CD4-positive, alpha-beta T cell treated with Interleukin-21 for 1 hour (primary cell): ENCODE results near the gene METTL24.
A peak's percentile ranks its signal among the peaks of the same experiment; 100 is the strongest.
"Not testable (repeated sequence)": the region's sequence is repeated elsewhere in the genome, so short reads cannot be mapped to it uniquely, and the experiment has no call there.

Experiments
- DNase-seq: peaks from one replicate; pipeline ENCODE4 v3.0.0-alpha.2; 2020

The METTL24 gene

GRCh38 chr6:110309432-110309831 lies 48.7 kb downstream of the METTL24 start:
- not testable (repeated sequence) for DNase-seq

DNA sequence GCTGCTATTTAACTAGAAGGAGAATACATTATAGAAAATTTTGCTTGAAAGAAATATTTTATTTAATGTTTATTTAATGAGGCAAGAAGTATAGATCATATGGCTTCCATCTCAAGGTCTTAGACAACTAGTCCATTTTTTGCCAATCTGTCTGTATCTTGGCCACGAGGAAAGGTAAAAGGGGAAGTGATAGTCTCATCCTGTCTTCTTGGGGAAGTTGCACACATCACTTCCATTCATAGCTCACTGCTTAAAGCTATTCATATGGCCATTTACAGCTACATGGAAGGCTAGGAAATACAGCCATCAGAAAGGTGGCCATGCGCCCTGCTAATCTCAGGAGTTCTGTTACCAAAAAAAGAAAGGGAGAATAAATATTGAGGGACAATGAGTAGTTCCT lies 50.8 kb downstream of the METTL24 start:
- DNase-seq = no peak

GRCh38 chr6:110305832-110306231 lies 52.3 kb downstream of the METTL24 start:
- not testable (repeated sequence) for DNase-seq

GRCh38 chr6:110303692-110304091 lies 54.5 kb downstream of the METTL24 start:
- DNase-seq = not testable (repeated sequence)

DNA sequence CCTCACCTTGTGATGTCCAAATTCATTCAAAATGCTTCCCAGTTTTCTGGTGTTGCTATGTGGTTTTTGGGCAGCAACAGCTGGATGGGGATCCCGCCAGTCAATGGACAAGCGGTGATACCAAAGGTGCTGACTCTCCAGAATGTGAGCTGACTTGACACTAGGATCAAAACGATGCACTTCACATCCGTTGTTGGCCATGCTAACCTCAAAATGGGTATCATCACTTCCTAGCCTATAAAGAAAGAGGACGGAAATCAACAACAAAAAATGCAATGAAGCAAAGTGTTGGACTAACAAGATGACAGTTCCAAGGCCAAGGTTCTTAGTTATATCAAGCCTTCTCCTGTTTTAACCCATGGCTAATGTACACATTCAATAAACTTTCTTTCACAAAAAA lies 59.2 kb downstream of the METTL24 start:
- peak; percentile 8 for DNase-seq

DNA sequence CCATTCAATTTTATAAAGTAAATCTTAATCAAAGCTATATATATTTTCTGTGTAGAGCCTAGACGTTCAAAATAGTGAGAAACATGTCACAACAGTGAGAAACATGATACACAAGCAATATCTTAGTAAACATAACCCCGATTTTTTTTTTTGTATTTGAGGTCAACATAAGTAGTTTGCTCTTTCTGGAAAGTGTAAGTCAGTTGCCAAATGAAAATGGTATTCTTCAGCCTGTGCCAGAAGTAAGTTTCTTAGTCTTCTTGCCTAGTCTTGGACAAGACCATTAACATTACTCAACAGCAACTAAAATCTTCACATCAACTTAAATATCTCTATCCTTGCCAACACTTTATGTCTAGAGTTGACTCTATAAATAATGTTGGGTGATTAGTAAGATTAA lies 59.7 kb downstream of the METTL24 start:
- DNase-seq = no peak

DNA sequence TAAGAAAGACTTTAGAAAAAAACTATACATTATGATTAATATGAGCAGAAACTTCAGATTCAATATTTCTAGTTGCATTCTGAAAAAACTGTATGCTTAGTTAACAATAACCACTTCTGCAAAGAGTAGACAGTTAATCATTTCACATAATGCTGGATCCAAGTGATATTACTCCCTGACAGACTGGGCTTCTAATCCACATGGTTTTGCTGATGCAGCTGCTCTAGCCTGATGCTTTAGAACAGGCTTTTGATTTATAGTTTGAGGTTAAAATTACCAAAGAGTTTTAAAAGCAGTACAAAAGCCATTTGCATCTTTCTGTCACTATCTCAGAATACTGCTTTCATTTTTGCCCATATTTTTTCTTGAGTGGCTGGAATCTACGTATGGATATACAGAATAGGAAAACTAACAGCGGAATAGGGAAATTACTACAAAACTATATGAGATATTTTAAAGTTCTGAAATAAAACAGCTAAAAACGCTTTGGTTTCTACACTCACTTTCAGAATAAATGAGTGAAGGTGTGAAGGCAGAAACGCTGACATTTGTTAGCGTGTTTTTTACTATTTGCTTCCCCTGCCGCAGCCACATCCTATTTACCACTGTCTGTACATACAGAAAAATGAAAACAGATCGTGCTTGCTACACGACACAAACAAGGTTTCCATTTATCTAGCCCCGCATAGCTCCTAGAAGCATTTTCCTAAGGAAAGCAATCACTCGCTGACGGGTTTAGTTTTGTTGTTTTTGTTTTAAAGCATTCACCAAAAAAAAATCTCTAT lies 61.7 kb downstream of the METTL24 start:
- peak; percentile 4 for DNase-seq

DNA sequence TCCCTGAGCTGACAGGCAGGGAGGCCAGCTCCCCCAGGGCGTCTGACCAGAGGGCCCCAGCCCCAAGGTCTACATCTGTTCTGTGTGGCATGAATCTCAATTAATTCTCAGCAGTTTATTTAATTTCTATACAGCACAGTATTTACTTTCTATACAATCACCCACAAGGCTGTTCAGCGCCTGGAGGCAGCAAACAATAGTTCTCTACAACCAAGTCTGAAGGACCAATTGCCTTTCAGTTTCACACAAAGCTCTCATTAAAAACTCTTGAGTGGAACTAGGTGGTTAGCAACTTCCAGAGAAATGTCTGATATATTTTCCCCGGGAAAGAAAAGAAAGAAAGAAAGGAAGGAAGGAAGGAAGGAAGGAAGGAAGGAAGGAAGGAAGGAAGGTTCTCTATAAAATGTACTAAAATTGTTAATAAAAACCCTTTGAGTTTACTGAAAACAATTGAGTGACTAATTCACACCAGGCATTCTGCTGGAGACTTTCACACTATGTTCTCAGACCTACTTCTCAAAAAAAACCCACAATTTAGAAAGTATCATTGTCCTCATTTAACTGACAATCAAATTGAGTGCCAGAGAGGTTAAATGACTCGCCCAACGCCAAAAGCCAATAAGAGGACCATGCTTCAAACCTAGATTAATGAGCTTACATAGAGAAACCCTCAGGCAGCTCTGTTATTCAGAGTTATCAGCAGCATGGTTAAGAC lies 62.5 kb downstream of the METTL24 start:
- DNase-seq = no peak

GRCh38 chr6:110287462-110288341 lies 70.4 kb downstream of the METTL24 start:
- DNase-seq = no peak

GRCh38 chr6:110285306-110286060 lies 72.7 kb downstream of the METTL24 start:
- DNase-seq = no peak

DNA sequence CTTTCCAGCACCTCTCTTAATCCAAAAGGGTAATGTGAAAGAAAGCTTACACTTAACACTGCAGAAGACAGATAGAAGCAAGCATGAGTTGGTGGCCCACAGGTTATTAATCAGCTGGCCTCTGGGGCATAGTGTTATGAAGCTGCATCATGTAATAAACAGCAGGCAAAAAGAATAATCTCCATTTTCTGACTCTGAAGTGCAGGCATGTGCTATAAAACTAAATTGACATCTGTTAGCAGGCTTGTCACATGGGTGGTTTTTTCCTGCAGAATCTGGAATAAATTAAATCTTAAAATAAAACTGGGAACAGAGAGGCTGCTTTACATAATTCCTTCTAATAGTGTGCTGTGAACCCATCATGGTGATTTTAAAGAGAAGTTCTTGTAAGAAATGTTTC lies 73.3 kb downstream of the METTL24 start:
- DNase-seq = no peak

DNA sequence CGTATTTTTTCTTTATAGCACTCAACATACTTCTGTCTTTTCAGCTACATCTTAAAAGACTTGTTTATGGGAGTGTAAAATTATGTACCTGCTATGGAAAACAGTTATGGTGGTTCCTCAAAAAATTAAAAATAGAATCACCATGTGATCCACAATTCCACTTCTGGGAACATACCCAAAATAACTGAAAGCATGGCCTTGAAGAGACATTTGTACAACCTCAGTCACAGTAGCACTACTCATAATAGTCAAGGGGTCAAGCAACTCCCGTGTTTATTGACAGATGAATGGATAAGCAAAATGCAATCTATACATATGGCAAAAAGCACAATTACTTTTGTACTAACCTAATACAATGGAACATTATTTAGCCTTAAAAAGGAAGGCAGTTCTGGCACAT lies 74.5 kb downstream of the METTL24 start:
- no peak for DNase-seq

- no peak for DNase-seq
Measured at GRCh38 chr6:110282412-110282811, 75.7 kb downstream of the METTL24 start.

- DNase-seq = no peak
Measured at GRCh38 chr6:110277100-110277665, 81.0 kb downstream of the METTL24 start.

- DNase-seq = not testable (repeated sequence)
Measured at GRCh38 chr6:110272781-110273180, 85.4 kb downstream of the METTL24 start.

GRCh38 chr6:110271732-110272022 lies 86.5 kb downstream of the METTL24 start:
- no peak for DNase-seq

DNA sequence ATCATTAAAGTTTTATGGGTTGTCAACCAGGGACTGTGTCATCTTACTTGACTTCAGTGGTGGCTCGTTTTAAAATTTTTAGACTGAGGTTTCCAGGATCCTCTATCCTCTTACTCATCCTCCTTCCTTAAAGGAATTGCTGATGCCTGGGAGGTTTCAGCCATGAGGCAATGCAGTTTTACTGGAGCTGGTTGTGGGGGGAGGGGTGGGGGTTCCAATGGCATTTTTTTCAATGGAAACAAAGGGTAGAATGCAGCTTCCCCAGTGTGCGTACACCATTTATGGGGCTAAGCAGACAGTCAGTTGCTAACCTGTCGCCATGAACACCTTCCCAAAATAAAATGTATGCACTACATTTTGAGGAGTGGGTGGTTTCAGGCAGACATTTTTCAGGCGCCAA lies 88.0 kb downstream of the METTL24 start:
- no peak for DNase-seq

- DNase-seq = no peak
Measured at GRCh38 chr6:110269623-110270022, 88.5 kb downstream of the METTL24 start.

DNA sequence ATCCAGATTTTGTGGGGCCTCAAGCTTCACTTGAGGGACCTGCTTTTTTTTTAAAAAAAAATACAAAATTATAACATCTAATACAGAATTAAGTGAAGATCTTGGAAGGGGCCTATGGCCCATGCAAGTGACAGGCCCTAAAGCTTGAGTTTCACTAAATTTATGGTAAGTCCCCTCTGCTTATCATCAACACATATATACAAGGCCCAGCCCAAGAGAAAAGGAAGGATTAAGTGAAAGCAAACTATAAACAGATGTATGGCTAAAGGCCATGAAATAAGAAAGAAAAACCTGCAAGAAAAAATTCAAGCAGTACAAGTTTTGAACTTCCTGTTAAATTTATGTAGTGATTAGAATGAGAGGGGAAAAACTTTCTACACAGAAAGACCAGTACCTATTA lies 91.2 kb downstream of the METTL24 start:
- DNase-seq = no peak

GRCh38 chr6:110265273-110265672 lies 92.9 kb downstream of the METTL24 start:
- DNase-seq = no peak

GRCh38 chr6:110256366-110256765 lies 101.8 kb downstream of the METTL24 start:
- DNase-seq = no peak

DNA sequence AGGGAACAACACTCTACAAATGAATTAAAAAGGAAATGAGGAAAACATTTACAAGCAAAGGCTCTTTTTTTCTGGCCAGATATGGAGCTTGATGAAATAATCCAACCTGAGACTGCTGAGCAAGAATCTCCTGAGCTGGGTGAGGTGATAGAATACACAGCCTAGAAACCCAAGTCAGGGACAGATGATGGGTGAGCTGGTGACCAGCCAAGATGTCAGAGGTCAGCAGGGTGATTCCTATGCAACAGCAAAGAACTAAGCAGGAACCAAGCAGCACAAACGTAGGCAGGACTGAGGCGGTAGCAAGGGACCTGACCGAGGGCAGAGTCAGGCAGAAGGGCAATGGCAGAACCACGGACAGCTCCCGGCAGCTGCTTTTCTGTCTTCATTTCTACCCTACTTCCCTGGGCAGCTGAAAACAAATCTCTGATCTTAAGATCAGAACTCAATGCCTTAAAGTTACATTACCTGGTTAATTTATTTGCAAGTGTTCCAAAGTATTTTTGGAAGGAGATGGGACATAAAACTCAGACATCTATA lies 102.9 kb downstream of the METTL24 start:
- no peak for DNase-seq
